ENCODE data around the gene FCMR. TPM values are rescaled to one million over a fixed set of nuclear protein-coding genes. Genes with fewer than 3 reads are reported as not detected.
A peak's percentile ranks its signal among the peaks of the same experiment; 100 is the strongest.

Gene FCMR
- total RNA-seq (ENCODE audit: low replicate concordance): not detected in 2 replicates

GRCh38 chr1:206921772-206922265 lies at the start of gene FCMR:
FCMR (minus strand) TSS chr1:206921941; CDS start chr1:206921854, 87 bp downstream.
- TF ChIP-seq, protein P1, sequence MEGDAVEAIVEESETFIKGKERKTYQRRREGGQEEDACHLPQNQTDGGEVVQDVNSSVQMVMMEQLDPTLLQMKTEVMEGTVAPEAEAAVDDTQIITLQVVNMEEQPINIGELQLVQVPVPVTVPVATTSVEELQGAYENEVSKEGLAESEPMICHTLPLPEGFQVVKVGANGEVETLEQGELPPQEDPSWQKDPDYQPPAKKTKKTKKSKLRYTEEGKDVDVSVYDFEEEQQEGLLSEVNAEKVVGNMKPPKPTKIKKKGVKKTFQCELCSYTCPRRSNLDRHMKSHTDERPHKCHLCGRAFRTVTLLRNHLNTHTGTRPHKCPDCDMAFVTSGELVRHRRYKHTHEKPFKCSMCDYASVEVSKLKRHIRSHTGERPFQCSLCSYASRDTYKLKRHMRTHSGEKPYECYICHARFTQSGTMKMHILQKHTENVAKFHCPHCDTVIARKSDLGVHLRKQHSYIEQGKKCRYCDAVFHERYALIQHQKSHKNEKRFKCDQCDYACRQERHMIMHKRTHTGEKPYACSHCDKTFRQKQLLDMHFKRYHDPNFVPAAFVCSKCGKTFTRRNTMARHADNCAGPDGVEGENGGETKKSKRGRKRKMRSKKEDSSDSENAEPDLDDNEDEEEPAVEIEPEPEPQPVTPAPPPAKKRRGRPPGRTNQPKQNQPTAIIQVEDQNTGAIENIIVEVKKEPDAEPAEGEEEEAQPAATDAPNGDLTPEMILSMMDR (IDR thresholded peaks at IDR 0.05; ENCODE audit: insufficient read depth, low read length): no peak
- no peak within 1 kb of the TSS for H3K4me3 ChIP-seq (ENCODE audit: low read depth, low read length)
- DNase-seq (ENCODE audit: low read depth): no peak

GRCh38 chr1:206971029-206971655 lies 49.4 kb upstream of the FCMR start:
- no peak overlapping the region for H3K4me3 ChIP-seq (ENCODE audit: low read depth, low read length)
- DNase-seq (ENCODE audit: low read depth): no peak
- TF ChIP-seq, protein P1 (IDR thresholded peaks at IDR 0.05; ENCODE audit: insufficient read depth, low read length): no peak

- TF ChIP-seq, protein P1 (IDR thresholded peaks at IDR 0.05; ENCODE audit: insufficient read depth, low read length): no peak
- DNase-seq (ENCODE audit: low read depth): no peak
These were observed 48.7 kb upstream of the FCMR start, which contains the start of gene FCAMR for GRCh38 chr1:206970446-206970845. FCAMR (minus strand) TSS chr1:206970460; CDS start chr1:206970125, 335 bp downstream.

GRCh38 chr1:206969090-206969489 lies 47.3 kb upstream of the FCMR start:
- TF ChIP-seq, protein P1 (IDR thresholded peaks at IDR 0.05; ENCODE audit: insufficient read depth, low read length): no peak
- no peak overlapping the region for H3K4me3 ChIP-seq (ENCODE audit: low read depth, low read length)
- no peak for DNase-seq (ENCODE audit: low read depth)

More at GRCh38 chr1:206970446-206970845, 48.7 kb upstream of the FCMR start, which contains the start of gene FCAMR:
- H3K4me3 ChIP-seq (ENCODE audit: low read depth, low read length): no peak within 1 kb of the TSS

DNA sequence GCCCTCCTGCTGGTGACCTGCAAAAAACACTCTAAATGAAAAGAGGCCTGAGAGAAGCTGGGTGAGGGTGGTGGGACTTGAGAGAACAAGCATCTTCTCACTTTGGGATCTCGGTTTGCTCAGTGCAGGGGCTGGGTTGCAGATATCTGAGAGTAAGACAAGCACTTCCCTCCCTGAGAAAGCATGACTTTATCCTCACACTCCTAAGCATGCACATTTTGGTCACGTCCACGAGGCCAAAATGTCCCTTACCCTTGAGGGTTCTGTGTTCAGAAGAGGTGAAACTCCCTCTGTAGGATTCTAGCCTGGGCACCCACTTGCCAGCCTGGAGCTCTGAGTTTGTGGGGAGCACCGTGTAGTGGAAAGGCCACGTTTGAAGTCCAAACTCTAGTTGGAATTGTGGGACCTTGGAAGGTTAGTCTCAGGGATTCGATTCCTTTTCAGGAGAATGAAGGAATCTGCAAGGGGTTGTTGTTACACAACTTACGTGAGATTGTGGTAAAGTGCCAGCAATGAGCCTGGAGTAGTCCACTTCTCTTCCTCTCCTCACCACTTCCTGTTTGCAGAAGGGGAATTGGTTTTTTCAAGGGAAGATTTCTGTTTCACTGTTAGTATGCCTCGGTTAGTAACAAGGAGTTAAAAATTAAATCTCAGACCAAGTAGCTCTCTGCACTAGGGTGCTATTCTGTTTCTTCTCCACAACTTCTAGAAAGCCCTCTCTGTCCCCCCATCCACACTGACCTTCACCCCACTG lies 45.5 kb upstream of the FCMR start:
- TF ChIP-seq, protein P1 (IDR thresholded peaks at IDR 0.05; ENCODE audit: insufficient read depth, low read length): no peak
- H3K4me3 ChIP-seq (ENCODE audit: low read depth, low read length): no peak overlapping the region
- peak; percentile 20 for DNase-seq (ENCODE audit: low read depth)

DNA sequence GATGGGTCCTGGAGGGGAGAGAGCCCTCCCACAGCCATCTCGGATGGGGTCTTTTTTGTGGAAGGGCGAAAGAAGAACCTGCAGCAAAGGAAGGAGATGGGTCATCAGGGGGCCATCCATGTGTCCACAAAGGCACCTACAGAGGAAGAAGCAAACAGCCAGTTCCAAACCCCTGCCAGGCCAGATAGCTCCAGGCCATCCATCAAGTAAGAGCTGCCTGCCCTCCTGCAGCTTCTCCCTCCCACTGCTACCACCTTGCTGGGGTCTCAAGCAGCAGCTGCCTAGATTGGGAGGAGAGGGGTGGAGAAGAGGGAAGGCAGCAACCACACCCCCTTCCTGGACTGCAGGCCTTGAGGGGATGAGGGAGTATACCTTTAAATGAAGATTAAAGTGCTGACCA lies 44.0 kb upstream of the FCMR start:
- no peak for DNase-seq (ENCODE audit: low read depth)
- no peak overlapping the region for H3K4me3 ChIP-seq (ENCODE audit: low read depth, low read length)
- TF ChIP-seq, protein P1 (IDR thresholded peaks at IDR 0.05; ENCODE audit: insufficient read depth, low read length): no peak
